Adrenal gland (tissue), 12 donors: Measurements from ENCODE around the gene TRMO. TPM values are rescaled to one million over a fixed set of nuclear protein-coding genes. Genes with fewer than 3 reads are reported as not detected.

Experiments used
- DNase-seq, 7 donors: peaks; one replicate each; pipeline ENCODE4 v3.0.0-alpha.2; 2019 to 2020
- H3K27ac ChIP-seq, 5 donors: fragments of 200-600 bp; sonication (generic) in 4 of 5; 1 replicate in 3 of 5; 2 replicates in 2 of 5; pipeline versions ENCODE4 v1.5.1 to v1.8.0; 2016 to 2020; ENCODE audit warnings: mild to moderate bottlenecking in 1 of 5
- H3K27me3 ChIP-seq: fragments of 200-600 bp; 2 replicates; pipeline ENCODE4 v1.8.0; 2021
- H3K36me3 ChIP-seq, 2 donors: fragments of 200-600 bp; replicated peaks in 1 of 2; 1 replicate in 1 of 2; 2 replicates in 1 of 2; pipeline versions ENCODE4 v1.5.1 to v1.8.0; 2018 to 2022
- H3K4me1 ChIP-seq, 2 donors: fragments of 200-600 bp; replicated peaks in 1 of 2; 1 replicate in 1 of 2; 2 replicates in 1 of 2; pipeline versions ENCODE4 v1.5.1 to v1.8.0; 2018 to 2021
- H3K4me3 ChIP-seq, 4 donors: fragments of 200-600 bp; sonication (generic) in 3 of 4; one replicate each; pipeline ENCODE4 v1.5.1; 2016 to 2018
- H3K9me3 ChIP-seq, 3 donors: fragments of 200-600 bp; sonication (generic) in 1 of 3; replicated peaks in 1 of 3; 1 replicate in 2 of 3; 2 replicates in 1 of 3; pipeline versions ENCODE4 v1.5.1 to v1.8.0; 2016 to 2021
- POLR2A ChIP-seq, 2 donors: fragments of 450-650 bp; IDR thresholded peaks; one replicate each; pipeline ENCODE4 v1.6.1; 2017; ENCODE audit warnings: antibody characterized with exemption in 2 of 2, mild to moderate bottlenecking in 2 of 2, moderate library complexity in 1 of 2
- WGBS, 4 donors: extraction: QIAGEN DNeasy Blood & Tissue Kit in 2 of 4; methylation state at CpG; one replicate each; pipeline versions ENCODE4 v1.1.5 to v1.1.7; 2013 to 2017; 5-methylcytosine and 5-hydroxymethylcytosine counted together
- intact Hi-C, 2 donors: fragments of 100-400 bp; cut with DNase I; formaldehyde crosslinking; loops; one replicate each; pipeline versions ENCODE4 v1.14.1 to v1.15.0; 2022 to 2023
- polyA plus RNA-seq, 3 donors: library from polyadenylated mRNA; stranded (reverse); fragments of 200-250 nt in 2 of 3; fragments of 350-450 nt in 1 of 3; fragmentation: Illumina TruSeq in 1 of 3; extraction: RNeasy Lipid Tissue Mini Kit (QIAGEN cat#74804) in 1 of 3; gene quantifications; one replicate each; pipeline ENCODE4 v1.2.3, GENCODE V29; 2013 to 2014
- total RNA-seq, 9 donors: library from RNA; depleted of rRNA in 4 of 9; stranded (reverse); fragments of >200 nt in 4 of 9; fragments of 120-200 nt in 1 of 9; fragmentation: NEBNext Ultra II Directional in 1 of 9; extraction: Animal tissue kit (Norgen Biotek cat#: 25700) in 1 of 9; gene quantifications; one replicate each; pipeline versions ENCODE4 v1.1.0 to v1.2.4, GENCODE V29; 2013 to 2023
- TF ChIP-seq, protein P1 (sequence below), 6 experiments: fragments of 450-650 bp in 4 of 6; fragments of 200-600 bp in 2 of 6; sonication (generic) in 1 of 6; IDR thresholded peaks; 1 replicate in 5 of 6; 2 replicates in 1 of 6; pipeline versions ENCODE4 v1.5.1 to v1.8.0; 2016 to 2021; ENCODE audit warnings: antibody characterized with exemption in 6 of 6, mild to moderate bottlenecking in 2 of 6, moderate library complexity in 1 of 6
- donor health status: healthy with polysubstance abuse.
- donor health status: Bipolar disorder and iron deficiency.
- donor health status: DM: yes; HTN: yes; CAD: no.
- donor health status: DM: no; HTN: no; CAD: no.
- donor health status: DM: no; HTN: no; CAD: no.
- donor health status: DM: yes; HTN: yes; CAD: no.

The TRMO gene
- total and polyA plus RNA-seq, 12 donors = 7.8 to 40.4 (median 17.1) TPM

GRCh38 chr9:97903177-97903576, 19.1 kb downstream of the TRMO start:
- Histone ChIP-seq H3K27ac (no peak overlapping the region), H3K9me3 (no peaks in the 10 kb centered on the region), H3K27me3 (no peaks in the 10 kb centered on the region), H3K36me3 (peaks cover 0 to 6% of the 10 kb centered on the region in 2 donors), H3K4me1 (peaks cover 23 to 41% of the 10 kb centered on the region in 2 donors), H3K4me3 (no peak overlapping the region)
- DNase-seq = no peak
- intact Hi-C loops = no loop called here
- WGBS, 4 donors = 43 to 70% (median 54%) methylated on average over 1 of the region's 1 CpG
- TF ChIP-seq, protein P1, sequence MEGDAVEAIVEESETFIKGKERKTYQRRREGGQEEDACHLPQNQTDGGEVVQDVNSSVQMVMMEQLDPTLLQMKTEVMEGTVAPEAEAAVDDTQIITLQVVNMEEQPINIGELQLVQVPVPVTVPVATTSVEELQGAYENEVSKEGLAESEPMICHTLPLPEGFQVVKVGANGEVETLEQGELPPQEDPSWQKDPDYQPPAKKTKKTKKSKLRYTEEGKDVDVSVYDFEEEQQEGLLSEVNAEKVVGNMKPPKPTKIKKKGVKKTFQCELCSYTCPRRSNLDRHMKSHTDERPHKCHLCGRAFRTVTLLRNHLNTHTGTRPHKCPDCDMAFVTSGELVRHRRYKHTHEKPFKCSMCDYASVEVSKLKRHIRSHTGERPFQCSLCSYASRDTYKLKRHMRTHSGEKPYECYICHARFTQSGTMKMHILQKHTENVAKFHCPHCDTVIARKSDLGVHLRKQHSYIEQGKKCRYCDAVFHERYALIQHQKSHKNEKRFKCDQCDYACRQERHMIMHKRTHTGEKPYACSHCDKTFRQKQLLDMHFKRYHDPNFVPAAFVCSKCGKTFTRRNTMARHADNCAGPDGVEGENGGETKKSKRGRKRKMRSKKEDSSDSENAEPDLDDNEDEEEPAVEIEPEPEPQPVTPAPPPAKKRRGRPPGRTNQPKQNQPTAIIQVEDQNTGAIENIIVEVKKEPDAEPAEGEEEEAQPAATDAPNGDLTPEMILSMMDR (IDR thresholded peaks at IDR 0.05) = no peak
- TF ChIP-seq POLR2A (IDR thresholded peaks at IDR 0.05) = no peak

GRCh38 chr9:97900738-97901565, 21.3 kb downstream of the TRMO start:
- no peak for TF ChIP-seq POLR2A (IDR thresholded peaks at IDR 0.05)
- TF ChIP-seq, protein P1 (IDR thresholded peaks at IDR 0.05) = peak; percentile 54 to 64 (median 62)
- intact Hi-C loops = no loop called here
- 46 to 55% (median 51%) methylated on average over 5 of the region's 5 CpGs for WGBS, 4 donors
- H3K27me3 ChIP-seq = no peaks in the 10 kb centered on the region
- peaks cover 5 to 22% of the 10 kb centered on the region in 2 donors for H3K4me1 ChIP-seq
- H3K36me3 ChIP-seq = peaks cover 0 to 6% of the 10 kb centered on the region in 2 donors
- H3K9me3 ChIP-seq = no peaks in the 10 kb centered on the region
- no peak overlapping the region for H3K4me3 ChIP-seq
- peak overlapping the region in 1 of 5 donors; percentile 11 for H3K27ac ChIP-seq
- peak in 3 of 7 donors; percentile 27 to 62 (median 45) for DNase-seq

DNA sequence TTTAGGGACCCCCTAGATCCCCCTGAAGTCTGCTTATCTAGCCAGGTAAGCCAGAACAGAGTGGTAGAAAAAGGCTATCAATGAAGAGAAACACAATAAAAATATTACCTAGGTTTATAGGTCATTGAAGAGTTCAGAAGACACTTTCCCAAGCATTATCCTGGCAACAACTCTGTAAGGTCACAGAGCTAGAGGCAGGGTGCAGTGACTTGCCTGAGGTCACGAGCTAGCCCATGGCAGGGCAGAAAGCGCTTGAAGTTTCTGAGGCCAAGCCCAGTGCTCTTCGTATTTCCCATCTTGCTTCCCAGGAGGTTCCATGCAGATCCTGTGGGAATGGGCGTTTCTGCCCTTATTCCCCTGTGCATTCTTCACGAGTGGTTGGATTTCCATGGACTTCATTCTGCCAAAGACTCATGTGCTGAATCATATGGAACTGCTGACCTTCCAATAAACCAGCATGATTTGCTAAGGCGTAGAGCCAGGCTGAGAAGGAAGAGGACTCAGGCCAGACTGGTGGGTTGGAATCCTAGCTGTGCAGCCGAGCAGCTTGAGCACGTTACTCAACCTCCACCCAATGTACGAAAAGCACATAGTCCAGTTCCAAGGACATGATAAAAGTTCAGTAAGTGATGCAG, 22.1 kb downstream of the TRMO start:
- peak in 1 of 7 donors; percentile 47 for DNase-seq
- H3K36me3 ChIP-seq = peaks cover 0 to 6% of the 10 kb centered on the region in 2 donors
- intact Hi-C loops = no loop called here
- H3K27ac ChIP-seq = peak overlapping the region in 1 of 5 donors; percentile 11
- no peaks in the 10 kb centered on the region for H3K27me3 ChIP-seq
- H3K9me3 ChIP-seq = no peaks in the 10 kb centered on the region
- H3K4me1 ChIP-seq = peaks cover 0 to 14% of the 10 kb centered on the region in 2 donors
- H3K4me3 ChIP-seq = no peak overlapping the region
- TF ChIP-seq, protein P1 (IDR thresholded peaks at IDR 0.05) = no peak
- TF ChIP-seq POLR2A (IDR thresholded peaks at IDR 0.05) = no peak
- WGBS, 4 donors = 80 to 92% (median 83%) methylated on average over 9 of the region's 9 CpGs

DNA sequence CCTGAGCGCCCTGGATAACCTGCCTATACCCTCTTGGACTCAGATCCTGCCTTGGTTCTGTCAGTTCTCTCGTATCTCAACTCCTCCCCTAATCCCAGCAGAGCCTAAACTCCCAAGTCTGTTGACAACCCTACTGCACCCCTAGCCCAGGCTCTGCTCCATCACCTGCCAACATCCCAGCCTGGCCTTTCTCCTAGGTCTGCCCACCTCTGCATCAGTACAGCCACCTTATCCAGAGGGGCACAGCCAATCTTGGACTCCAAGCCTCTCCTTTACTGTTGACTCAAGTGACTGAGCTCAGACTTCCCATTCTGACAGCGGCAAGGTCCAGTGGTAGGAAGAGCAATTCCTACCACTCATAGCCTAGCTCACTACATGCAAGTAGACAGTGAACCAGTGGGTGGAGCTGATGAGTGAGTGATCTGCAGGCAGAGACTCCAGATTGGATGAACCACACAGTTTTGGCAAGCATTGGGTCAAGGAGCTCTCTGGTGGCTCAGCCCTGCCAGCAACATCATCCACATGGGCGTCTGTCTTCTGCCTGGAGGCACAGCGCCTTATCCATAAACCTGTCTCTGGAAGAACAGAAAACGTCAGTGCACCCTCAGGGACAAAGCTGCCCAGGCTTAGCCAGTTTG, 26.5 kb downstream of the TRMO start:
- Histone ChIP-seq H3K36me3 (no peaks in the 10 kb centered on the region), H3K27me3 (no peaks in the 10 kb centered on the region), H3K4me1 (peaks cover 0 to 11% of the 10 kb centered on the region in 2 donors), H3K9me3 (no peaks in the 10 kb centered on the region), H3K27ac (no peak overlapping the region), H3K4me3 (no peak overlapping the region)
- WGBS, 4 donors = 75 to 94% (median 80%) methylated on average over 3 to 6 of the region's 6 CpGs
- no peak for DNase-seq
- TF ChIP-seq, protein P1 (IDR thresholded peaks at IDR 0.05) = no peak
- TF ChIP-seq POLR2A (IDR thresholded peaks at IDR 0.05) = no peak
- intact Hi-C loops = loop anchor here in 1 of 2 donors (5.0 kb wide), 1 partner anchor 184 kb away; no protein-coding TSS in a partner anchor
